GM12872 (cell line): ENCODE data around the gene CYB5R2.

Experiments used
- CTCF ChIP-seq: IDR thresholded peaks from 3 replicates; pipeline ENCODE4 v1.5.1; 2011; ENCODE audit warnings: low read depth, mild to moderate bottlenecking, low read length, moderate library complexity; ENCODE audit not compliant: insufficient read depth

Gene CYB5R2

GRCh38 chr11:7656704-7657103, 16.6 kb downstream of the CYB5R2 start:
- no peak for TF ChIP-seq CTCF

DNA sequence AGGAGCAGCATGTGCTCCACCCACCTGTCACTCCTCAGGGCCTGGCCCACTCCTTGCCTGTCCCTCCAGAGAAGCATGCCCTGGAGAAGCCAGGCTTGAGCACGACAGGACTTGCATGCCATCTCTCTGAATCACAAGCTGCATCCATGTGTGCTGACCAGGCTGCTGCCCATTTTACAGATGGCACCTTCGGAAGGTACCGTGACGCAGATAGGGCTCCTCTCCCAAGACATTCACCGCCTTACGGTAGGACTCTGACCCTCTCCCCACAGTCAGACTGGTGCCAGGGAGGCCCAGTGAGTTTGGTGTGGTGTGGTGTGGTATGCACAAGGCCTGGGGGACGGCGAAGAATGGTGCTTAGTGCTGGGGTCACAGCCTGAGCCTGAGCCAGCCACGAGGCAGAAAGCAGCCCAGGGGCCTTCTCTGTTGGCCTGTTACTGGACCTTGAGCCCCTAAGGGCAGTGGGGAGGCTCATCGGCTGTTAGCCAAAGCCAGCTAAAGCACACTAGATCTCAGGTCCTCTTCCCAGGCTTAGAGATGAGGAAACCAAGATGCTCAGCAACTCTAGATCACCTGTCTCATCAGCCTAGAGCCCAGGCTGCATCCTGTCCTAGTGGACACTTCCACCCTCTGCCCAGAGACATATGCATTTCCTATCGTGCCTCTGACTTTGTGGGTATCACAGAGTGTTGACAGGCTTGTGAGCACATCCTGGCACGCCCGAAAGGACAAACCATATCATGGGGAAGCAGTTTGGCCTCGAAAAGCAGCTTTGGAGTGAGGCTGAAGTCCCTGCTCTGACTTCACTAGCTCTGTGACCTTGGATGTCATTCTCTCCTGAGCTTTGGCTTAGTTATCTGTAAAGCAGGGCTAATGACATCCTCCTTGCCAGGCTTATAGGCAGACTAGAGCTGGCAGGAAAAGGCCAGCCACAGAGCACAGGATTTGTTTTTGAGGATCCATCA, 17.8 kb downstream of the CYB5R2 start:
- TF ChIP-seq CTCF: no peak

DNA sequence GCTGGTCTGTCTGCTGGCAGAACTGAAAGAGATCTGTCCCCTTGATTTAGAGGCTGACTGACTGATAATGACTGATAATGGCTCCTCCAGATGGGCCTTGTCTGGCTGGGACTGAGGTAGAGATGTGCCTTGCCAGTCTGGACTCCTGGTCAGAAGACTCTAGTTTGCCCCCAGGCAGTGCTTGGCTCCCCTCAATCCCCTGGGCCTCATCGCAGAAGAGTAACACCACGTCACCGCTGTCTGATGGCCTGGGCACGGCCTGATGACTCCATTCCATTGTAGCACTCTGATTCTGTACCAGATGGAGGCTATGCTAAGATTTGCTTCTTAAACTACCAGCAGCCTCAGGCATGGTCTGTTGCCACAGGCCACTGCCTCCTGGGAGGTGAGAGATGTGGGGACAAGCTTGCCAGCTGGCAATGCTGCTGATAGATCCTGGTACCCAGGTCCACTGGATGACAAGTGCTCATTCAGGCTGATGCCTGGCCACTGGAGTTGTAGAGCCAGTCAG, 19.1 kb downstream of the CYB5R2 start:
- TF ChIP-seq CTCF: no peak

GRCh38 chr11:7651700-7652099, 21.6 kb downstream of the CYB5R2 start:
- no peak for TF ChIP-seq CTCF

- TF ChIP-seq CTCF: no peak
Observed at GRCh38 chr11:7651140-7651551, 22.2 kb downstream of the CYB5R2 start.

GRCh38 chr11:7648264-7648663, 25.0 kb downstream of the CYB5R2 start:
- TF ChIP-seq CTCF: no peak

DNA sequence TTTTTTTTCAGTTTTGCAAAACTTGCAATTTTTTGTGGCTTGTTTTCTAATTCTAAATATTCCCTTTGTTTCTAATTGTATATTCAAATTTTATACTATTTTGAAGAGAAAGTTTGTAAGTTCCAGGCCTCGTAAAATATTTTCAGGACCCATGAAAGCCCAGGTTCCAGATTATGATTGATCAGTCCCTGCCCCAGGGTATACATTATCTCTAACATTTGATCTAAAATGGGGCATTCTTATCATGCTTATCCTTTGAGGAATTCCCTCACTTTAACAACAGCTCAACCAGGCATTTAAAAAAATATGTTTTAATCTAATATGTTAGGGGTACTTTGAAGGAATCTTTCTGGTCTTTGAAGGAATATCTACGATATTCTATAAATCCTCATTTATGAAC, 26.4 kb downstream of the CYB5R2 start:
- TF ChIP-seq CTCF: no peak
